ENCODE data around the gene MCUR1. TPM values are rescaled to one million over a fixed set of nuclear protein-coding genes. Genes with fewer than 3 reads are reported as not detected.
"Not testable (repeated sequence)": the region's sequence is repeated elsewhere in the genome, so short reads cannot be mapped to it uniquely, and the experiment has no call there.

Gene MCUR1
- total RNA-seq, 2 experiments from 2014 or later = 3.2 to 4.5 TPM

DNA sequence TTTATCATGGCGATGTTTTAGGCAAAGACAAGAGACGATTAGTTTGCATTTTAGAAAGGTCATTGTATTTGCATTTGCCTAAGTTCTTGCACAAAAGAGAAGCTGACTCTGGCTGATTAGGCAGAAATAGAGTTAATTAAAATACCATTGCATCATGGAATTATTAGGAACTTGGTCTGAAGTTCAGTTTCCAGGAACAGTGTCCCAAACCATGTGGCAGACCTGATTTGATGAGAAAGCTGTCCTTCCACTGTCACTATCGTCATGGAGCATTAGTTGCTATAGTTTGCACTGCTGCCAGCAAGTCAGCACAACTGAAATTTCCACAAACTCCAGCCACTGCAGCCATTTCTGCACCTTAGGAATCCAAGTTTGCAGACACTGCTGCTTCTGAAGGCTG is 24.3 kb upstream of the MCUR1 start:
- no peaks in the 10 kb centered on the region for H3K36me3 ChIP-seq (ENCODE audit: insufficient read depth, low read length)
- H3K4me3 ChIP-seq (ENCODE audit: low read length) = no peak overlapping the region
- no peak for TF ChIP-seq CTCF (IDR thresholded peaks at IDR 0.05)
- H3K9me3 ChIP-seq (ENCODE audit: control insufficient read depth in 1 of 2, insufficient read depth in 1 of 2, low read length in 2 of 2) = no peaks in the 10 kb centered on the region
- no peak overlapping the region for H3K27ac ChIP-seq (ENCODE audit: low read depth in 1 of 2, low read length in 2 of 2)
- H3K9me3 Mint-ChIP-seq = no peaks in the 10 kb centered on the region
- H3K27me3 ChIP-seq (ENCODE audit: control insufficient read depth in 1 of 2, insufficient read depth in 2 of 2, low read length in 2 of 2) = peaks cover 0 to under 1% of the 10 kb centered on the region in 2 experiments
- ChIA-PET CTCF (no interaction called here), POLR2A (no interaction called here)
- H3K4me1 Mint-ChIP-seq (ENCODE audit: low read depth) = no peaks in the 10 kb centered on the region
- no peaks in the 10 kb centered on the region for H3K27me3 Mint-ChIP-seq
- H3K36me3 Mint-ChIP-seq (ENCODE audit: low read depth) = no peaks in the 10 kb centered on the region
- intact Hi-C loops (cut with DNase I, micrococcal nuclease) = no loop called here
- H3K4me3 Mint-ChIP-seq = no peak overlapping the region
- DNase-seq = no peak
- no peak overlapping the region for H3K27ac Mint-ChIP-seq
- H3K4me1 ChIP-seq (ENCODE audit: insufficient read depth, low read length) = no peaks in the 10 kb centered on the region
- ATAC-seq (ENCODE audit: poor library complexity) = no peak

- no peaks in the 10 kb centered on the region for H3K4me1 Mint-ChIP-seq (ENCODE audit: low read depth)
- Histone ChIP-seq H3K36me3 (ENCODE audit: insufficient read depth, low read length) (no peaks in the 10 kb centered on the region), H3K4me3 (ENCODE audit: low read length) (no peak overlapping the region), H3K9me3 (ENCODE audit: control insufficient read depth in 1 of 2, insufficient read depth in 1 of 2, low read length in 2 of 2) (no peaks in the 10 kb centered on the region), H3K4me1 (ENCODE audit: insufficient read depth, low read length) (no peaks in the 10 kb centered on the region), H3K27ac (ENCODE audit: low read depth in 1 of 2, low read length in 2 of 2) (no peak overlapping the region), H3K27me3 (ENCODE audit: control insufficient read depth in 1 of 2, insufficient read depth in 2 of 2, low read length in 2 of 2) (no peaks in the 10 kb centered on the region)
- H3K27me3 Mint-ChIP-seq = no peaks in the 10 kb centered on the region
- no peaks in the 10 kb centered on the region for H3K36me3 Mint-ChIP-seq (ENCODE audit: low read depth)
- no peak for DNase-seq
- no peak for ATAC-seq (ENCODE audit: poor library complexity)
- no peaks in the 10 kb centered on the region for H3K9me3 Mint-ChIP-seq
- ChIA-PET POLR2A (no interaction called here), CTCF (no interaction called here)
- intact Hi-C loops (cut with DNase I, micrococcal nuclease) = no loop called here
- H3K4me3 Mint-ChIP-seq = no peak overlapping the region
- H3K27ac Mint-ChIP-seq = no peak overlapping the region
- no peak for TF ChIP-seq CTCF (IDR thresholded peaks at IDR 0.05)
Observed at GRCh38 chr6:13836170-13836569, 21.8 kb upstream of the MCUR1 start.

DNA sequence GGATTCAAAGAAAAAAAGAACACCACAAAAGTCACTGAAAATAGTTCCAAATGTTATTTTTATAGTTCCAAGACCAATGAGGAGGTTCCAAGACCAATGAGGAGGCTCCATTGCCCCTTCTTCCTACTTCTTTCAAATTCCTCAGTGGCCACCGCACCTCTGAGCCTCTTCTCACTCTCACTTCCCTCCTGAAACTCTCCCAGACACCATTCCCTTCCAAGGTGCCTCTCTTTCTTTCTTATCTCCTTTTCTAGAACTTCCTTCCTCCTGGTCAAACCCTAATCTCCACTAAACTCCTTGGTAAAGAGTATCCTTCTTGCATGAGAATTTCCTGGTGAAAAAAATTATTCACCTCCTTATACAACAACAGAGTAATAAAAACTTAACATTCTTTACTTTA is 20.4 kb upstream of the MCUR1 start:
- Histone ChIP-seq H3K27ac (ENCODE audit: low read depth in 1 of 2, low read length in 2 of 2) (no peak overlapping the region), H3K27me3 (ENCODE audit: control insufficient read depth in 1 of 2, insufficient read depth in 2 of 2, low read length in 2 of 2) (no peaks in the 10 kb centered on the region), H3K4me3 (ENCODE audit: low read length) (no peak overlapping the region), H3K9me3 (ENCODE audit: control insufficient read depth in 1 of 2, insufficient read depth in 1 of 2, low read length in 2 of 2) (no peaks in the 10 kb centered on the region), H3K4me1 (ENCODE audit: insufficient read depth, low read length) (no peaks in the 10 kb centered on the region), H3K36me3 (ENCODE audit: insufficient read depth, low read length) (no peaks in the 10 kb centered on the region)
- no peak overlapping the region for H3K27ac Mint-ChIP-seq
- peaks cover 7% of the 10 kb centered on the region for H3K27me3 Mint-ChIP-seq
- no peak for TF ChIP-seq CTCF (IDR thresholded peaks at IDR 0.05)
- no peak overlapping the region for H3K4me3 Mint-ChIP-seq
- ChIA-PET CTCF (no interaction called here), POLR2A (no interaction called here)
- H3K9me3 Mint-ChIP-seq = no peaks in the 10 kb centered on the region
- H3K36me3 Mint-ChIP-seq (ENCODE audit: low read depth) = no peaks in the 10 kb centered on the region
- DNase-seq = no peak
- intact Hi-C loops (cut with DNase I, micrococcal nuclease) = no loop called here
- no peak for ATAC-seq (ENCODE audit: poor library complexity)
- H3K4me1 Mint-ChIP-seq (ENCODE audit: low read depth) = no peaks in the 10 kb centered on the region

GRCh38 chr6:13834018-13834417 is 19.7 kb upstream of the MCUR1 start:
- H3K4me1 ChIP-seq (ENCODE audit: insufficient read depth, low read length); H3K9me3 Mint-ChIP-seq; DNase-seq; CTCF ChIA-PET; H3K4me3 Mint-ChIP-seq; POLR2A ChIA-PET; ATAC-seq (ENCODE audit: poor library complexity); intact Hi-C loops (cut with DNase I, micrococcal nuclease); H3K27me3 Mint-ChIP-seq; H3K36me3 ChIP-seq (ENCODE audit: insufficient read depth, low read length); H3K4me3 ChIP-seq (ENCODE audit: low read length); H3K9me3 ChIP-seq (ENCODE audit: control insufficient read depth in 1 of 2, insufficient read depth in 1 of 2, low read length in 2 of 2); H3K36me3 Mint-ChIP-seq (ENCODE audit: low read depth); H3K4me1 Mint-ChIP-seq (ENCODE audit: low read depth); H3K27me3 ChIP-seq (ENCODE audit: control insufficient read depth in 1 of 2, insufficient read depth in 2 of 2, low read length in 2 of 2); H3K27ac ChIP-seq (ENCODE audit: low read depth in 1 of 2, low read length in 2 of 2); H3K27ac Mint-ChIP-seq: not testable (repeated sequence)

Data from CD4-positive, alpha-beta T cell (primary cell).